G401.6 (cell line): ENCODE measurements around the gene PRIMA1.

ENCODE experiments used
- FAIRE-seq: peaks from 2 replicates; lab custom pipeline; 2012; peaks lifted over from hg19 to GRCh38; lab: Jason Lieb, UNC

PRIMA1 gene

DNA sequence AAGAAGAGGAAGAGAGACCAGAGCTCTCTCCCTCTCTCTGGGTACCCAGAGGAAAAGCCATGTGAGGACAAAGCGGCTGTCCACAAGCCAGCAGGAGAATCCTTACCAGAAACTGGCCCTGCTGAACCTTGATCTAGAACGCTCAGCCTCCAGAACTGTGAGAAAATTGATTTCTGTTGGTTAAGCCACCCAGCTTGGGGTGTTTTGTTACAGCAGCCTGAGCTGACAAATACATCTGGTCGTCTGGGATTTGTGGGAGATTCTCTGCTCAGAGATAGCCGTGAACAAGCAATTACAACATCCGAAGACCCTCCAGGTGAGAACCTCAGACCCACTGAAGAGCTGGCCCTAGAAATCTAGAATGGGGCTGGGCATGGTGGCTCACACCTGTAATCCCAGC lies 6.5 kb upstream of the PRIMA1 start:
- FAIRE-seq = no peak

DNA sequence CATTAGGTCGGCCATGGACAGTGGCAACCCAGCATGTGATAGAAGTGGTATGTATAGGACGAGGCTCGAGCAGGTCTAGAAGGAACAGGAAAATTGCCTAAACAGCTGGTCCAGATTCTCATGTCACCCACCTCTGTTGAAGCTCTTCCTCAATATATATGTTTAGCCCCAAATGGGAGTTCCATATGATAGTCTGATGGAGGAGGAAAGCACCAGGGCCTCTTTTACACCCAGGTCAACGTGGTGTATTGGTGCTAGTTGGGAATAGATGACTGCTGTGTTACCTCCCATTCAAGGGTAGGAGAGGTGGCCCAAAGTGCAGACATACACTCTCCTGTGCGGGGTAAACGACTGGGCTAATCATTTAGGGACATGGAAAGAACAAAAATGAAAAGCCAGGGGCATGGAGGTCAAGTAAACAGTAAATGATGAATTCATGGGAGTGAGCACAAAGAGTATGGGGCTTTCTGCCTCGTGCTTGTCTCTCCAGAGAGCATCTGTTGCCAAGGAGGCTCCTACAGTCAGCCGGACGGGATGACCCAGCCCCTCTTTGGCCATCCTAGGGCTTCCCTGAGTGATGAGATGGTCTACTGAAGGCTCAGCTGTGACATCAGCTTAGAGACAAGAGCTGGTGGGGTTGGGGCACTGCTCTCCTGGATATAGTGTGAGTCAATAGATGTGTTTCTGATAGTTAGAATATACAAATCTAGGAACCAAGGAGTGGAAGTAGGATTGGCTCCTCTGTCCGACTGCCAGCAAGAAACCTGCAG lies 5.5 kb upstream of the PRIMA1 start:
- no peak for FAIRE-seq

GRCh38 chr14:93792391-93792790 lies 4.1 kb upstream of the PRIMA1 start:
- FAIRE-seq = no peak

- FAIRE-seq = no peak
These were observed 2.7 kb upstream of the PRIMA1 start for GRCh38 chr14:93790966-93791365.

GRCh38 chr14:93789228-93790130 lies 1.2 kb upstream of the PRIMA1 start:
- no peak for FAIRE-seq

- no peak for FAIRE-seq
These were observed 400 bp upstream of the PRIMA1 start for GRCh38 chr14:93788543-93789227.

DNA sequence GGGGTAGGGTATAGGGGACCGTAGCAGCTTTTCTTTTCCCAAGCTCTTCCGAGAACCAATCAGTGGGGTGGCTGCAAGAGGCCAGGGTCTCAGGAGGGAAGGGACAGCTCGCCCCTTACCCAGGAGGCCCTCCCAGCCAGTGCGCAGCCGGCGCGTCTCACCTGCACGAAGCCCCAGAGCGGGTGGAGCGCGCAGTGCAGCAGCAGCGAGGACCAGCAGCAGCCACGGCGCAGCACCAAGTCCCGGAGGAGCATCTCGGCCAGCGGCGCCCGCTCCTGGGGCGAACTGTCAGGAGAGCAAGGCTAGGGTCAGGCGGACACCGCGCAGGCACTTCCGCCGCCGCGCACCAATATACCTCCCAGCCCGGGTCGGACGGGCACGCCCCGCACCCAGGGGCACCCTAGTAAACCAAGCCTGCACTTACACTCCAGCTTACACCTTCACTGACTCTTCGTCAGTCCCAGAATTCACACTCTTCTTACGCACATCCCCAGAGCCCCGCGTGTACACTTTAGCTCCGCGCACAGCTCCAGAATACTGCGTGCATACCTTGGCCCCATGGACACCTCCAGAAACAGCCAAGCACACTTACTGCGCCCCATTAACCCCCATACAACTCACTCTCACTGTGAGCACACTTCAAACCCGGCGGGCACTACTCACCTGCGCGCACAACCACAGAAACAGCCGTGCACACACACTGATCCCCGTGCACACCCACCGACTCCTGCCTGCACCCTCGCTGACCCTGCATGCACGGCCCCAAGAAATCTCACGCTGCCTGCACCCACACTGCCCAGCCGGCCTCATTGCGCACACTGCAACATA lies 606 bp downstream of the PRIMA1 start:
- no peak for FAIRE-seq

DNA sequence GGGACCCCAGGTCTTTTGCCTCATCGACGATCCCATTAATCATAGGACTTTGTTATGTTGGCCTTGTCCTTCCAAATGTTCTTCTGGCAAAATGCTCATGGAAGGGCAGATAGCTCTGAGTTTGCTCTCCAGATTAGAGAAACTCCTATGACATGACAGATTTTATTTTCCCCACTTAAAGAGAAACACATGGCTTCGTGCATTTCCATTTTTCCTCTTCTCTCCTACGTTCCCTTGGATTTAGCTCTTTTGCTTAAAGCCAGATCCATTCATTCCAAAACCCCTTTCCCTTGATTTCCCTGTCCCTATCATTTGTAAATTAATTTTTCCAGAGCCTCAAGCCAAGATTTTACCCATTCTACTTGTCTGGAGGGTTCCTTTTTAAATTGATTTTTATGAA lies 2.9 kb downstream of the PRIMA1 start:
- no peak for FAIRE-seq

DNA sequence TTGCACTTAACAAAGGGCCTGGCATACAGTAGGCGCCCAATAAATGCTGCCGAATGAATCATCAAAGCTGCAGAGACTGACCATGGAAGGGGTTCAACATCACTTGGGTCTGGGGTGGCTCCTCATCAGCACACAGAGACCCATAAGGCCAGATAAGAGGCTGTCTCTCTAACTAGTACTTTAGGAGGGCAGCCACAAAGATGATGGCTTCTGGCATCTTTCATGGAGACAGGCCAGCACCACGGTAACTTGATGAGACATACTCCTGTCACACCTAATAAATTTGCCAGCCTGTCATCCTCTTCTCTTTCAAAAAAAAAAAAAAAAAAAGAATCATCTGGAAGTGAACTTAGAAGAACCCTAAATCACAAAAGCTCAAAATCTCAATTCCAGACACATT lies 3.4 kb downstream of the PRIMA1 start:
- no peak for FAIRE-seq

- FAIRE-seq = no peak
These were observed 7.4 kb downstream of the PRIMA1 start for GRCh38 chr14:93780813-93781400.

- no peak for FAIRE-seq
These were observed 9.2 kb downstream of the PRIMA1 start for GRCh38 chr14:93778856-93779629.

GRCh38 chr14:93778453-93778852 lies 9.8 kb downstream of the PRIMA1 start:
- FAIRE-seq = no peak

DNA sequence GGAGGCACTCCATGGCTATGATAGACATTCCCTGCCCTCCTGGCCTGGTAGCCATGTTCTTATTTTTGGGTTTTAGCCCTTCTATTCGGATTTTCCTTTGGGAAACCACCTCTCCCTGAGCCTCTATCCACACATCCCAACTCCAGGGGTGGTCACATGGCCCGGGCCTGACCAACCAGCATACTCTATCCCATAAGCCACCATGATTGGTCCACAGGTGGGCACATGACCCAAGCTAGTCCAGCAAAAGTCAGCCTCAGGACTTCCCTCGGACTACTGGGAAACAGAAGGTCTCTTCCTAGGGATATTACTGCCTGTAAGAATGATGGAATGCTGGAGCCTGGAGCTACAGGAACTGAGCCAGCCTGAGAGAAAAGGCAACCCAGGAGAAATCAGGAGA lies 12.5 kb downstream of the PRIMA1 start:
- no peak for FAIRE-seq

GRCh38 chr14:93775158-93775557 lies 13.1 kb downstream of the PRIMA1 start:
- no peak for FAIRE-seq

- no peak for FAIRE-seq
These were observed 16.0 kb downstream of the PRIMA1 start for GRCh38 chr14:93772263-93772662.

DNA sequence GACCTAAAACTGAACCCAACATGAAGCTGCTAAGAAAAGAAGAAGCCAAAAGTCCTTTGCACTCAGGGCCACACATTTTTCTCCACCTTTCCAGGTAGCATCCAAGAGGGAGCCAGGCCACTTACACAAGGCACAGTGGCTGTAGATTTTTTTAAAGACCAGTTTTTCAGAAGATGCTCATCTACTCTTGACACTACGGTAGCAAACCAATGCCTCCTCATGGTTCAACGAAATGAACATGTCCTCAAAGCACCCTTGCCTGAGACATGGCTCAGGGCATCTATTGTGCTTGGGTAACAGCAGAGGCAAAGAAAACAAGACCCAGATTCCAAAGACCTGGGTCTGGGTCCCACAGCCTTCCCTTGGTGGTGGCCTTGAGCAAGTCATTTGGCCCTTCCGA lies 22.3 kb downstream of the PRIMA1 start:
- FAIRE-seq = no peak

DNA sequence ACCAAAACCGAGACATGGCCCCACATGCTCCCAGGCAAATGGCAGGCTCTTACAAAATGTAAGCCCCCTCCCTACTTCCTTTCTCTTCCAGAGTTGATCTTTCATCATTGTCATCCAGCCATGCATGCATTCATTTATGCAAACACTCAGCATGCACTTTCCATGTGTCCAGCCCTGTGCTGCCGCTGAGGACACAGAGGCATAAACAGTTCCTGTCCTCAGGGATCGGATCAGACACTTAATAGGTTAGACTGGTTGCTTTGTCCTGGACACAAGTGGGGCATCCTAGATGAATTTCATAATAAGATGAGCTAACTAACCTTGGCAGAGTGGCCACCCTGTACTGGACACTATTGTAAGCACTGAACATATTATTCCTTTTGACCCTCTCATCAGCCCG lies 23.1 kb downstream of the PRIMA1 start:
- FAIRE-seq = no peak

DNA sequence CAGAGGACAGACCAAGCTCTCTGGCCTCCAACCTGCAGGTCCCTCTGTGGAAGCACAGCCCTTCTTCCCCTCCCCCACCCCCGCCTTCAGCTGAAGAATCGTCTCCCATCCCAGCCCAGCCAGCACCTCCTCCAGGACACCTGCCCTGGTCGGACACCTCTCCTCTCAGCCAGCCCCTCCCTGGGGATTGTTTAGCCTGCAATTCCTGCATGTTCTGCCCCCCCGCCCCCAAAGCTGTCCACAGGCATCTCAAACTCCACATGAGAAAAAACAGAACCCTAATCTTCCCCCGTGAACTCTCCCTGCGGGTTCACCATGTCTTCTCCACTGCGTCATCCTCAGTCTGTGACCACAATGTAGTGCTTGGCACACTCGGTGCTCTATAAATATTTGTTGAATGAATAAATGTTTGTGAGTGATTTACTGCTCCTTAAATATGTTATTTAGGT lies 24.1 kb downstream of the PRIMA1 start:
- FAIRE-seq = no peak

DNA sequence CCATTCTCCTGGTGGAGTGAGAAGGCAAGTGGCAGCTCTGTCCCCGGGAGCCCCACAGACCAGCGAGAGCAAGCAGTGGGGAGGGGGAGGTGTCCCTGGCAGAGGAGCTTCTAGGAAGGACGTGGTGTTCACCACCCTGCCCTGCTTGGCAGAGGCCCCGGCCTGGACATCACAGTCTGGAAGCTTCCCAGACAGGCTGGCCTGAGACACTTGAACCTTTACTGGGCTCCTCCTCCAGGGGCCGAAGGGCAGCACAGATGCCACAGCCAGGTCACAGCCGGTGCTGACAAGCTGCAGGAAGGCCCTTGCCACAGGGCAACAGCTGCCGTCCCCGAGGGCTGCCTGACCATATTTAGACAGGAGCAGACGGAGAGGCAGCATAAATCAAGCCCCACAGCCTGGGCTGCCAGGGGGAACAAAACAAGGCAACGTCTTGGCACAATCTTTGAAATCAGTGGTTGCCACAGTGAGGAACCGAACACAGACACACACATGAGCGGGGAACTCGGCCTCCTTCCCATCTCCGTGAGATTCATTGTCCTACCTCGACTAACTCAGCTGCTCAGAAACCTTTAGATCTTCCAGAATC lies 28.5 kb downstream of the PRIMA1 start:
- FAIRE-seq = no peak

DNA sequence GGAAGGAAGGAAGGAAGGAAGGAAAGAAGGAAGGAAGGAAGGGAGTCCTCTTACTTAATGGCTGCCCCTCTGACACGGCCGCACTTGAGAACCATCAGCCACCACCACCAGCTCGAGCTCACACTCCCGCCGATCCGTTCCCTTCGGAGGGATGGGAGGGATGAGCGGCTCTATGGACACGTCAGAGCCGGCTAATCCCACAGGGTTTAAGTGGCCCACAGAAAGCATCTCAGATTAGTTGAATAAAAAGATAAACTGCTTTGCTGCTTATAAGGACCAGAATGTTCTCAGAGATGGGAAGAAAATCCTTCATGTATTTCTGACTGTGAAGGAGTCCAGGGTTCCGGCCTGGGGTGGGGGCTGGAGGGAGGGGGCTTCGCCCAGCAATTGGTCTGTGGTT lies 31.1 kb downstream of the PRIMA1 start:
- no peak for FAIRE-seq
